Endothelial cell (in vitro differentiated cells): ENCODE measurements around the gene MOK. TPM values are rescaled to one million over a fixed set of nuclear protein-coding genes. Genes with fewer than 3 reads are reported as not detected.

Experiments used
- DNase-seq: peaks from one replicate; pipeline ENCODE4 v3.0.0; 2021; ENCODE audit warnings: low spot score
- H3K27ac Mint-ChIP-seq: one replicate; pipeline ENCODE4 v1.8.0; 2021; ENCODE audit warnings: mixed read lengths, inconsistent platforms; ENCODE audit not compliant: unreplicated experiment
- H3K27me3 Mint-ChIP-seq: one replicate; pipeline ENCODE4 v1.8.0; 2021; ENCODE audit warnings: mild to moderate bottlenecking, moderate library complexity, mixed read lengths, inconsistent platforms; ENCODE audit not compliant: unreplicated experiment
- H3K36me3 Mint-ChIP-seq: one replicate; pipeline ENCODE4 v1.8.0; 2021; ENCODE audit warnings: mild to moderate bottlenecking, low read depth, mixed read lengths, inconsistent platforms; ENCODE audit not compliant: unreplicated experiment
- H3K4me1 Mint-ChIP-seq: one replicate; pipeline ENCODE4 v1.8.0; 2021; ENCODE audit warnings: mild to moderate bottlenecking, mixed read lengths, inconsistent platforms; ENCODE audit not compliant: unreplicated experiment
- H3K4me3 Mint-ChIP-seq: one replicate; pipeline ENCODE4 v1.8.0; 2021; ENCODE audit warnings: mild to moderate bottlenecking, mixed read lengths, inconsistent platforms; ENCODE audit not compliant: unreplicated experiment
- H3K9me3 Mint-ChIP-seq: one replicate; pipeline ENCODE4 v1.8.0; 2021; ENCODE audit warnings: mixed read lengths, inconsistent platforms; ENCODE audit not compliant: unreplicated experiment
- total RNA-seq: library from RNA; stranded (reverse); fragmentation: NEBNext Ultra II Directional; extraction: Animal tissue kit (Norgen Biotek cat#: 25700); gene quantifications from one replicate; pipeline ENCODE4 v1.2.1, GENCODE V29; 2021; ENCODE audit not compliant: unreplicated experiment
- TF ChIP-seq, protein P1 (sequence below): fragments of 200-600 bp; sonication (generic); IDR thresholded peaks from one replicate; pipeline ENCODE4 v1.5.0; 2021; ENCODE audit warnings: antibody characterized with exemption; ENCODE audit not compliant: unreplicated experiment

The MOK gene
- total RNA-seq, 1 donor from 2014 or later, result 5.8 TPM

- Mint-ChIP-seq H3K4me3 (no peak overlapping the region), H3K27ac (no peak overlapping the region), H3K4me1 (peaks cover 10% of the 10 kb centered on the region), H3K36me3 (peaks cover 18% of the 10 kb centered on the region), H3K9me3 (no peaks in the 10 kb centered on the region), H3K27me3 (peaks cover 3% of the 10 kb centered on the region)
- no peak for DNase-seq
- TF ChIP-seq, protein P1, sequence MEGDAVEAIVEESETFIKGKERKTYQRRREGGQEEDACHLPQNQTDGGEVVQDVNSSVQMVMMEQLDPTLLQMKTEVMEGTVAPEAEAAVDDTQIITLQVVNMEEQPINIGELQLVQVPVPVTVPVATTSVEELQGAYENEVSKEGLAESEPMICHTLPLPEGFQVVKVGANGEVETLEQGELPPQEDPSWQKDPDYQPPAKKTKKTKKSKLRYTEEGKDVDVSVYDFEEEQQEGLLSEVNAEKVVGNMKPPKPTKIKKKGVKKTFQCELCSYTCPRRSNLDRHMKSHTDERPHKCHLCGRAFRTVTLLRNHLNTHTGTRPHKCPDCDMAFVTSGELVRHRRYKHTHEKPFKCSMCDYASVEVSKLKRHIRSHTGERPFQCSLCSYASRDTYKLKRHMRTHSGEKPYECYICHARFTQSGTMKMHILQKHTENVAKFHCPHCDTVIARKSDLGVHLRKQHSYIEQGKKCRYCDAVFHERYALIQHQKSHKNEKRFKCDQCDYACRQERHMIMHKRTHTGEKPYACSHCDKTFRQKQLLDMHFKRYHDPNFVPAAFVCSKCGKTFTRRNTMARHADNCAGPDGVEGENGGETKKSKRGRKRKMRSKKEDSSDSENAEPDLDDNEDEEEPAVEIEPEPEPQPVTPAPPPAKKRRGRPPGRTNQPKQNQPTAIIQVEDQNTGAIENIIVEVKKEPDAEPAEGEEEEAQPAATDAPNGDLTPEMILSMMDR, result no peak
Observed at GRCh38 chr14:102192840-102193502, 112.0 kb downstream of the MOK start.

GRCh38 chr14:102189874-102190273 is 115.1 kb downstream of the MOK start:
- no peaks in the 10 kb centered on the region for H3K9me3 Mint-ChIP-seq
- TF ChIP-seq, protein P1, result no peak

GRCh38 chr14:102188187-102188586 is 116.8 kb downstream of the MOK start:
- no peaks in the 10 kb centered on the region for H3K9me3 Mint-ChIP-seq
- H3K27ac Mint-ChIP-seq, result no peak overlapping the region
- H3K27me3 Mint-ChIP-seq, result no peaks in the 10 kb centered on the region

More at GRCh38 chr14:102189874-102190273, 115.1 kb downstream of the MOK start:
- H3K4me3 Mint-ChIP-seq, result no peak overlapping the region
- H3K36me3 Mint-ChIP-seq, result no peaks in the 10 kb centered on the region
- no peaks in the 10 kb centered on the region for H3K27me3 Mint-ChIP-seq
- peaks cover 10% of the 10 kb centered on the region for H3K4me1 Mint-ChIP-seq
- no peak overlapping the region for H3K27ac Mint-ChIP-seq
- no peak for DNase-seq

DNA sequence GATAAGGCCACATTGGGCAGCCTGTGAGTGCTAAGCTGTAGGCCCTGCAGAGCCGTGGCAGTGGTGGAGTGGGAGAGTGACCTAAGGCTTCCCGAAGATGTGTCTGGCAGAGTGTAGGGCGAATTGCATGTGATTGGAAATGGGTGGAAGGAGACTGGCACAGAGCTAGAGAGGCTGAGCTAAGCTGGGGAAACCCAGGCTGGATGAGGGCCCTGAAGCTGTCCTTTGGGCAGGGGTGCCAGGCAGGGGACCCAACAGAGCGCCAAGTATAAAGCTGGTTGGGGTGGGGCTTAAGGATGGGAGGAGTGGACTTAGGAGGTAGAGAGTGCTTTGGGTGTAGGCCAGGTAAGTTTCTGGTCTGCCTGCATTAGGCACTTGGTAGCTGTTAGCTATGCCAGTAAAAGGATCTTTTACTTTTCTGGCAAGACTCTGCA is 117.4 kb downstream of the MOK start:
- no peak overlapping the region for H3K4me3 Mint-ChIP-seq
- no peaks in the 10 kb centered on the region for H3K9me3 Mint-ChIP-seq
- H3K36me3 Mint-ChIP-seq, result no peaks in the 10 kb centered on the region
- no peak overlapping the region for H3K27ac Mint-ChIP-seq
- TF ChIP-seq, protein P1, result no peak
- no peak for DNase-seq
- no peaks in the 10 kb centered on the region for H3K27me3 Mint-ChIP-seq
- peaks cover 13% of the 10 kb centered on the region for H3K4me1 Mint-ChIP-seq

More at GRCh38 chr14:102188187-102188586, 116.8 kb downstream of the MOK start:
- no peak for DNase-seq
- peaks cover 13% of the 10 kb centered on the region for H3K4me1 Mint-ChIP-seq
- TF ChIP-seq, protein P1, result no peak
- no peaks in the 10 kb centered on the region for H3K36me3 Mint-ChIP-seq
- no peak overlapping the region for H3K4me3 Mint-ChIP-seq

GRCh38 chr14:102187044-102187443 is 117.9 kb downstream of the MOK start:
- H3K4me1 Mint-ChIP-seq, result peaks cover 13% of the 10 kb centered on the region
- H3K27me3 Mint-ChIP-seq, result no peaks in the 10 kb centered on the region
- no peak for DNase-seq
- H3K27ac Mint-ChIP-seq, result no peak overlapping the region
- no peaks in the 10 kb centered on the region for H3K9me3 Mint-ChIP-seq
- no peaks in the 10 kb centered on the region for H3K36me3 Mint-ChIP-seq
- TF ChIP-seq, protein P1, result no peak
- H3K4me3 Mint-ChIP-seq, result no peak overlapping the region
